GM19452 (cell line): ENCODE results near the gene REEP6.
"Not testable (repeated sequence)": the region's sequence is repeated elsewhere in the genome, so short reads cannot be mapped to it uniquely, and the experiment has no call there.

ENCODE experiments used
- ATAC-seq: cut with Tn5 transposase; IDR thresholded peaks from one replicate; pipeline ENCODE4 v1.9.1; 2021; ENCODE audit not compliant: unreplicated experiment

Gene REEP6

DNA sequence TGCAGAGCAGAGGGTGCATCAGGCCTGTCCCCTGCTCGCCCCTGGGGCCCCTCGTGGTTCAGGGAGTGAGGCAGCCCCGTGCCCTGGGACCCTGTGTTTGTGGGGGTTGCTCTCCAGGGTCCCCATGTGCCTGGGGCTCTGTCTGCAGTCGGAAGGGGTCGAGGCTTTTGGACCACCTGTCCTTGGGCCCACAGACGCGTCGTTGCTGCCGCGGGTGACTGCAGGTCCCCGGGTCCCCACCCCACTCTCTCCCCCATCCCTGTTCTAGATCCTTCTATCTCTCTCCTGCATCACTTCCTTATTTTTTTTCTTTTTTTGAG, 2.7 kb upstream of the REEP6 start:
- ATAC-seq, result no peak

DNA sequence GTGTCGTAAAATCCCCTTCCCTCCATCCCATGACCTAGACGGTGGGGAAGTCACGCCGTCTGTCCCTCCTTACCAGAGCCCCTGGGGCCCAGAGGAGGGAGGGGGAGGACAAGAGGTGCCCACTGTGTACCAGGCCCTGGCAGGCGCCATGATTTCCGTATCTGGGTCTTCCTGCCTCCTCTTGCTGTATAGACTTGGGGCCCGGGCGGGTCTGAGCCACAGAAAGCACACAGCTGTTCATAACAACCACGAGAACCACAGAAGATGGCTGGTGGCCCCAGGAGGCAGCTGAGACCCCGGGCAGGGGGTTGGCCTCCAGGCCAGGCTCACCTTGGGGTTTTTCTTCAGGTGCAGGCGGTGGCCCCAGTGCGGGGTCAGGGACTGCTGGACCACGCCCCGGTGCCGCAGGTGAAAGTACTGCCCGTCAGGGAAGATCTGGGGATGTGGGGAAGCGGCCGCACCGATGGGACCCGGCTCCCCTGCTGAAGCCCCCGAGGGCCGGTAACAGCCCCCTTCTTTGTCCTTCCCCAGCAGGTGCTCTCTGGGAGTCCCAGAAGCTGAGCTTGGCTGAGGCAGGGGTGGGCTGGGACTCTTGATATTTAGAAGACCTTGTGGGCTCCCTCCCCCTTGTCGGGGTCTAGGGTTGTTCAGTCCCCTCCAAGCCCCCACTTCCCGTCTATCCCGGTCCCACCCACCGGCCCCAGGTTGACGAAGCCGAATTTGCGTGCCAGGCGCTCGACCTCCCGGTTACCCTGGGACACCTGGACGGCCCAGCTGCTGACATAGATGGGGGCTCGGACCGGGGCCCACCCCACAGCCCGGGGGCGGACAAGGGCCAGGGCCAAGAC, 1.3 kb upstream of the REEP6 start:
- ATAC-seq, result no peak

DNA sequence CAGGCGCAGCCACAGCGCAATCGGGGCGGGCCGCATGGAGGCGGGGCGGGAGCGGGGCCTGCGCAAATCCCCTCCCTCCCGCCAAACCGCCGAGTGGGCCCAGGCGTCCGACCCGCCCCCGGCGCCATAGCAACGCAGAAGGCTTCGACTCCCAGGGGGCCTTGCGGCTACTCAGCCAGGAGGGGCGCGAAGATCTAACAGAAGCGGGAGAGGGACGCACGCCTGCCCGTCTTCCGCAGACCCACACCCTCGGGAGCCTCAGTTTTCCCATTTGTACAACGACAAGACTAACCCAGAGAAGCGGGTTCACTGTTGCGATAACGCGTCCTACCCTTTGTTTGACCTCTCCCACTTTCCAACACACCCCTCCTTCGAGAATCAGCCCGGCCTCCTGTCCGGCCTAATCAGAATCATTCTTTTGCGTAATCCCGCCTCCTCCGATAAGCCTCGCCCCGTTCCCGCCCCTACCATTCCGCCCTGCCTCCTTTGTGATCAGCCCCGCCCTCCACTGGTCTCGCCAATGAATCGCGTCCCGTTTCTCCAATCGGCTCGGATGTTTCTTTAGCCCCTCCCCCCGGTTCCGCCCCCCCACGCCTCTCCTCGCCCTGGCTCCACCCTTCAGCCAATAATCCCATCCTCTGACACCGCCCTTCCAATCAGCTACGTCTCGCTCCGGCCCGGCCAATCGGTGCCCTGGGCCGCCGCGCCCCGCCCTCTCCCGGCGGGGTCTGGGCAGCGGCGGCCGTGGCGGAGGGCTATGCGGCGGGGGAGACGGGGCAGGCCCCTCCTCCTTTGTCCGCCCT, 469 bp upstream of the REEP6 start, which contains the start of gene PCSK4:
PCSK4 (minus strand) TSS at position 40 of the 803 bp plus-strand sequence; CDS start at position 36, 4 bp downstream.
- peak; percentile 73 for ATAC-seq

DNA sequence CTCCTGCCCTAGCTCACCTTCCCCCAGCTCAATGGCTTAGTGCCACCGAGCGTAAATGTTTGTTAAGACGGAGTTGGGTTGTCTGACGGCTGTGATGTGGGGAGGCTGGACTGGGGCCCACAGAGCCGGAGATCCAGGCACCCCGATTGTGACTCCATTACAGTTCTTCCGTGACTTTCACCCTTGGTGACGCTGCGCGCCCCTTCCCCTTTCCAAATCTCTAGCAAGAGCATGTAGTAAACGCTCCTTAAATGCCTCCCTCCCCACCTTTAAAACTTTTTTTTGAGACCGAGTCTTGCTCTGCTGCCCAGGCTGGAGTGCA, 829 bp downstream of the REEP6 start:
- ATAC-seq, result no peak

DNA sequence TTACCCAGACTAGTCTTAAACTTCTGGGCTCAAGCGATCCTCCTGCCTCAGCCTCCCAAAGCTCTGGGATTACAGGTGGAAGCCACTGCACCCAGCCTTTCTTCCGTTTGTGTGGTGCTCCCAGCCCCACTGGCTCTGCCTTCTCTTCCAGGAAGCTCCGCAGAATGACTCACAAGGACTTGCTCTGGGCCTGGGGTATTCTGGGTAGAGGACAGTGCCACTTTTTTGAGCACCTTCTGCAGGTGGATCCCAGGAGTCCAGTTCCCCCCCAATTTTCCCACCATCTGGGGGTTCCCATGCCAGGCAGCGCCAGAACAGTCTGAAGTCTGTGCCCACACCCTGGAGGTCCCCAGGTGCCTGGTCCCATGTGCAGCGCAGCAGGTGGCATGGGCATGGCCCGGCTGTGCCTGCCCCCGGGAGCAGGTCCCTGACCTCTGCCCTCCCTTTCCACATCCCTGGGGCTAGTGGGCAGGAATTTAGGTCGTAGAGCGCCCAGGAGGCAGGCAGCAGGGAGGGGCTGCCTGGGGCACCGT, 1.6 kb downstream of the REEP6 start:
- ATAC-seq, result no peak

DNA sequence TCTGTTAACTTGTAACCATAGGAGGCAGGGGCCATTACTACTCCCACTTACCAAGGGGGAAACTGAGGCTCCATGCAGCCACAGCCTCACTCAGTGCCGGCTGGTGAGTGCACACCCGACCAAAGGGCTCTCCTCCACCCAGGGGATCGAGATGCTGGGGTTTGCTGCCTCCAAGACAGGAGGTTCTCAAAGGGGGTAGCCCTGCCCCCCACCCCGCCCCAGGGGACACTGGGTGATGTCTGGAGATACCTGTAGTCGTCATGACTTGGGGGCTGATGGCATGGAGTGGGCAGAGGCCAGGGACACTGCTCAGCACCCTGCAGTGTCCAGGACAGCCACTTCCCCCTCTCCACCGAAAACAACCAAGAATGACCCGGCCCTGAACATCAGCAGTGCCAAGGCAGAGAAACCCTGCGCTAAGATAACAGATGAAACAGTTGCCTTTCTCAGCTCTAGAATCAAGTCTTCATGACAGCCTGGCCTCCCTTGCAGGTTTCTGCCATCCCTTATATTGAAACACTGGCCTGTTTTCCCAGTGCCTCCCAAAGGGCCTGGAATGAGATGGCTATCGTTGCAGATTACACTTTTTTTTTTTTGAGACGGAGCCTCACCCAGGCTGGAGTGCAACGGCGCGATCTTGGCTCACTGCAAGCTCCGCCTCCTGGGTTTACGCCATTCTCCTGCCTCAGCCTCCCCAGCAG, 3.3 kb downstream of the REEP6 start:
- ATAC-seq, result no peak

DNA sequence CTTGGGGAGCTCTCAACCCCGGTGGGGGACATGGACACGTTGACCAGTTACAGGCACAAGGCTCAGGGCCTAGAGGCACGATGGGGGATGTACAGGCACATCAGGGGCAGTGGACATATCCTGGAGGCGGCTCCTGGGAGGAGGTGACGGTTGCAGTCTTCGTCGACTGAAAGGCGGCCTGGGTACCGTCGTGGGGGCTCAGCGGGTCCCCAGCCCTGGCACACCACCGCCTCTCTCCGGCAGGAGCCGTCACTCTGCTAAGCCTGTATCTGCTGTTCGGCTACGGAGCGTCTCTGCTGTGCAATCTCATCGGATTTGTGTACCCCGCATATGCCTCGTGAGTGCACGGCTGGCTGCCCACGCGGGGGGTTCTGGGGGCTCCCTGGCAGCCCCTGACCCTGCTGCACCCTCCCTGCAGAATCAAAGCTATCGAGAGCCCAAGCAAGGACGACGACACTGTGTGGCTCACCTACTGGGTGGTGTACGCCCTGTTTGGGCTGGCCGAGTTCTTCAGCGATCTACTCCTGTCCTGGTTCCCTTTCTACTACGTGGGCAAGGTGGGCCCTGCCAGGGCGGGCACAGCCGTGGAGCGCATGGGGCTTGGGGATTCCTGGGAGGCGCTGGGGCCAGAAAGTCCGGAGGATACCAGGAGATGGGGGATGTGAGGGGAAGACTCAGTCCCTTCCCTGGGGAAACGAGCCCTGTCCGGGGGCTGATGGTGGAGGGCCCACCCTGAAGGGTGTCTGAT, 4.2 kb downstream of the REEP6 start:
- ATAC-seq, result no peak

DNA sequence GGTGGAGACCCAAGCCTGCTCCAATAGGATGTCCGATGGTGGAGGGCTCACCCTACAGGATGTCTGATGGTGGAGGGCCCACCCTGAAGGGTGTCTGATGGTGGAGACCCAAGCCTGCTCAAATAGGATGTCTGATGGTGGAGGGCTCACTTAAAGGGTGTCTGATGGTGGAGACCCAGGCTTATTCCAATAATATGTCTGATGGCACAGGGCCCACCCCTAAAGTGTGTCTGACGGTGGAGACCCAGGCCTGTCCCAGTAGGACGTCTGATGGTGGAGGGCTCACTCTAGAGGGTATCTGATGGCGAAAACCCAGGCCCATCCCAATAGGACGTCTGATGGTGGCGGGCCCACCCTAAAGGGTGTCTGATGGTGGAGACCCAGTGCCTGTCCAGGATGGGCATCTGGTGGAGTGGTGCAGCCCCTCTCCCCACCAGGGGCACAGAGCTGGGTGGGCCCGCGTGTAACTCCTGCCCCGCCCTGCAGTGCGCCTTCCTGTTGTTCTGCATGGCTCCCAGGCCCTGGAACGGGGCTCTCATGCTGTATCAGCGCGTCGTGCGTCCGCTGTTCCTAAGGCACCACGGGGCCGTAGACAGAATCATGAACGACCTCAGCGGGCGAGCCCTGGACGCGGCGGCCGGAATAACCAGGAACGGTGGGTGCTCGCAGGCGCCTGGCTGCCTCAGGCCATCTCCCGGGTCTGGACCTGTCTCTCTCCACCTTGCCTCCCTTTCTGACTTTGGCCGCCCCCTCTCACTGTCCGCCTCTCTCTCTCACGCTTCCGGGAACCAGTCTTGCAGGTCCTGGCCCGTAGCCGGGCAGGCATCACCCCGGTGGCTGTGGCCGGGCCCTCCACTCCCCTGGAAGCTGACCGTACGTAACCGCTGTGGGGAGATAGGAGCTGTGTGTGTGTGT, 5.1 kb downstream of the REEP6 start:
- no peak for ATAC-seq

DNA sequence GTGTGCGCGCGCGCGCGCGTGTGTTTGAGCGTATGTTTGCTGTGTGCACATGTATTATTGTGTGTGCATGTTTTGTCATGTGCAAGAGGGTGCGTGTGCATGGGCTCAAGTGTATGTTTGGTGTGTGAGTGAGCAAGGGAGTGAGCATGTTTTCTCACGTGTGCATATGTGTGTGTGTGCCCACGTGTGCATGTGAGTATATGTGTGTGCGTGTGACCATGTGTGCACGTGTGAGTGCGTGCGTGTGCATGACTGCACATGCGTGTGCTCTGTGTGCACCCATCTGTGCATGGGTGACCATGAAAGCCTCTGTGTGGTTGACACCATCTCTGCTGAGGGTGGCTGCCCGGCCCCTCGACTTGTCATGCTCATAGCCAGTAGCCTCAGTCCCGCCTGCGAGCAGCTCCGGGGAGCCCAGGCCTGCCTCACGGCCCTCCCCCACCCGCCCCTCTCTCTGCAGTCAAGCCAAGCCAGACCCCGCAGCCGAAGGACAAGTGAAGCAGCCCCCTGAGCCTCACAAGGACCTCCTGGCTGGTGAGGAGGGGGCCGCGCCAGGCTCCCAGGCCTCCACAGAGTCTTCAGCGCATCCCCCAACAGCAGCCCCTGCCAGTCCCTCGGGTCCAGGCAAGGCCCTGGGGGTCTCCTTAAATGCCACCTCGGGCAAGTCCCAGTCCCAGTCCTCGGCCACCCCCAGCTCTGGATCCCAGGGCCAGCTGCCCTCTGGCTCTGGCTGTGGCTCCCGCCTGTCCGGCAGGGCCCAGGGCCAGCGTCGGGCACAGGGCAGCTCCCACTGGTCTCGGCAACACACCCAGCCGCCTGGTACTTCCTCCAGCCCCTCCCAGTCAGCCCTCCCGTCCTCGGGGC, 6.0 kb downstream of the REEP6 start:
- no peak for ATAC-seq

DNA sequence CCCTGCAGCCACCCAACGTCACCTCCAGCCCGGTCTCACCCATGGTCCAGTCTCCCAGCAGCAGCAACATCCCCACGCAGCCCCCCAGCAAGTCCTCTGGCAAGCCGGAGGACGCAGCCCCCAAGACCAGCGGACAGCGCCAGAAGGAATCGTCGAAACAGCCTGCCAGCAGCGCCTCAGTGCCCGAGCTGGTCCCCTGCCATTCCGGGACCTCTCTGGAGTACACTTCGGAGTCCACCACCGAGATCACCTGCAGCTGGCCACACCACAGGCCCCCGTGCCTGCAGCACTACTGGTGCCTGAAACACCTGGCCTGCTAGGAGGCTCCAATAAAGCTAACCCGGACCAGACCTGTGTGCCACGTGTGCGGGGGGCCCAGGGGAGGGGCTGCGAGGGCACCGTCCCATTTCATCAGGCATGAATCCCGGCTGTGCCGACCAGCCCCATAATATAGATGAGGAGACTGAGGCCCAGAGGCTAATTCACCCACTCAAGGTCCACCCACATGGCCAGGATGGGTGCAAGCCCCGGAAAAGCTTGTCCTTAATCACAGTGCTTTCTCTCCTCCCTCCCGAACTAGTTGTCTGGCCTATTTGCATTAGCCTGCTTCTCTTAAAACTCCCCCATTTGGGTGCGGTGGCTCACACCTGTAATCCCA, 6.7 kb downstream of the REEP6 start:
- no peak for ATAC-seq

DNA sequence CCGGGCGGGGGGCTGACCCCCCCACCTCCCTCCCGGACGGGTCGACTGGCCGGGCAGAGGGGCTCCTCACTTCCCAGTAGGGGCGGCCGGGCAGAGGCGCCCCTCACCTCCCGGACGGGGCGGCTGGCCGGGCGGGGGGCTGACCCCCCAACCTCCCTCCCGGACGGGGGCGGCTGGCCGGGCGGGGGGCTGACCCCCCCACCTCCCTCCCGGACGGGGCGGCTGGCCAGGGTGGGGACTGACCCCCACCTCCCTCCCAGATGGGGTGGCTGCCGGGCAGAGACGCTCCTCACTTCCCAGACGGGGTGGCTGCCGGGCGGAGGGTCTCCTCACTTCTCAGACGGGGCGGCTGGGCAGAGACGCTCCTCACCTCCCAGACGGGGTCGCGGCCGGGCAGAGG, 8.2 kb downstream of the REEP6 start:
- not testable (repeated sequence) for ATAC-seq

DNA sequence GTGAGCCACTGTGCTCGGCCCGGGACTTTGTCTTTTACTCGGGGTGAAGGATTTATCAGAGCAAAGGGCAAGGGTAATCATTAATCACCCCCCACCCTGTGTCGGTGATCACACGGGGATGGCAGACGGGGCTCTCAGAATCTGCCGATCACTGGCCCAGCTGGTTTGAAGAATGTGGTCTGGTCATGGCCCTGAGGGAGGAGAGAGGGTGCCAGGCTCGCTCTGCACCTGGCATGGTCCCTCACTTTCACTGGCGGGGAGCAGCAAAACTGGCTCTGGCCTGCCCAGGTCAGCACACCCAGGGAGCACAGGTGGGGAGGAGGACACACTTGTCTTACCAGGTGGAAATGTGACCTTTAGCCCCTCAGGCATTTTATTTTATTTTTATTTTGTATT, 10.2 kb downstream of the REEP6 start:
- ATAC-seq, result no peak

DNA sequence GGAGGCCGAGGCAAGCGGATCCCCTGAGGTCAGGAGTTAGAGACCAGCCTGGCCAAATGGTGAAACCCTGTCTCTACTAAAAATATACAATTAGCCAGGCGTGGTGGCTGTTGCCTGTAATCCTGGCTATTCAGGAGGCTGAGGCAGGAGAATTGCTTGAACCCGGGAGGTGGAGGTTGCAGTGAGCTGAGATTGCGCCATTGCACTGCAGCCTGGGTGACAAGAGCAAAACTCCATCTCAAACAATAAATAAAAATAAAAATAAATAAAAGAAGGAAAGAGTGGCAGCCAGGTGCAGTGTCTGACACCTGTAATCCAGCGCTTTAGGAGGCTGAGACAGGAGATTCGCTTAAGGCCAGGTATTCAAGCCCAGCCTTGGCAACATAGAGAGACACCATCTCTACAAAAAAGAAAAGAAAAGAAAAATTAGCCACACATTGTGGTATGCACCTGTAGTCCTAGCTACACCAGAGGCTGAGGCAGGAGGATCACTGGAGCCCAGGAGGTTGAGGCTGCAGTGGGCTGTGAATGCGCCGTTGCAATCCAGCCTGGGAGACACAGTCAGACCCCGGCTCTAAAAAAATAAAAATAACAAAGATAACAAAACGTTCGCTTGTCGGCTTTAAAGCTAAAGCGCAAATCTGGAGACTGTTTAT, 11.6 kb downstream of the REEP6 start:
- no peak for ATAC-seq

DNA sequence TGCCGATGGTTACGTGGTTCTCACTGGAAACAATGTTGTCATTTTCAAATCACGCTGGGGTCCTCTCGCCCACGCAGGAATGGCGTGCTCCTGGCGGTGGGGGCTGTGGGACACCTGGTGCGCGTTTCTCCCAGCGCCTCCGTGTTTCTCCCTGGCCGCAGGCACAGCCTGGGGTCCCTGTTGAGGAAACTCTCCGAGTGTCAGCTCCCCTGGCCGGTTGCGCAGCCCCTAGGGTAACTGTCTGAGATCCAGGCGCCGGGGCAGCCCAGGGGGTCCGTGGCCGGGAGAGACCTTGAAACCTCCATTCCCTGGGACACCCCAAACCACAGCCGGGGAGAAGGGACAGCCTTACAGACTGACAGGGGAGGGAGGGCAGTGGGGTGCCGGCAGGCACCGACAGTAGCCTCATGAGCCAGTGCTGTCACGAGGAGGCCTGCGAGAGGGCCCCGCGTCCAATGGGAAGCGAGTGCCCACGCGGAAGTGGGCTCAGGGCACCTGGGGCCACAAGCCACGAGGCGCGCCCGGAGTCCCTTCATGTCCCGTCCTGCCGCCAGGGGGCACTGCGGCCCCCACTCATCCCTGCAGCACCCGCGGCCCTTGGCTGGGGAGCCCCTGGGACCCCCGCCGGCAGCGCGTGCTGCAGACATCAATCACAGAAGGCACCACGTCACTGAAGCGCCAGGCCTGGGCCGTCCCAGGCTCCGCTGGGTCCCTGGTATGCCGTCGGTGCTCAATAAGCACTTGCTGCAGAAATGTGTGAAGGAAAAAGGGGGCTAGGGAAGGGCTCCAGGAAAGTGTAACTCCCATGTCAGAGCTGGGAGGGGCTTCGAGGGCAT, 12.3 kb downstream of the REEP6 start:
- ATAC-seq, result no peak

DNA sequence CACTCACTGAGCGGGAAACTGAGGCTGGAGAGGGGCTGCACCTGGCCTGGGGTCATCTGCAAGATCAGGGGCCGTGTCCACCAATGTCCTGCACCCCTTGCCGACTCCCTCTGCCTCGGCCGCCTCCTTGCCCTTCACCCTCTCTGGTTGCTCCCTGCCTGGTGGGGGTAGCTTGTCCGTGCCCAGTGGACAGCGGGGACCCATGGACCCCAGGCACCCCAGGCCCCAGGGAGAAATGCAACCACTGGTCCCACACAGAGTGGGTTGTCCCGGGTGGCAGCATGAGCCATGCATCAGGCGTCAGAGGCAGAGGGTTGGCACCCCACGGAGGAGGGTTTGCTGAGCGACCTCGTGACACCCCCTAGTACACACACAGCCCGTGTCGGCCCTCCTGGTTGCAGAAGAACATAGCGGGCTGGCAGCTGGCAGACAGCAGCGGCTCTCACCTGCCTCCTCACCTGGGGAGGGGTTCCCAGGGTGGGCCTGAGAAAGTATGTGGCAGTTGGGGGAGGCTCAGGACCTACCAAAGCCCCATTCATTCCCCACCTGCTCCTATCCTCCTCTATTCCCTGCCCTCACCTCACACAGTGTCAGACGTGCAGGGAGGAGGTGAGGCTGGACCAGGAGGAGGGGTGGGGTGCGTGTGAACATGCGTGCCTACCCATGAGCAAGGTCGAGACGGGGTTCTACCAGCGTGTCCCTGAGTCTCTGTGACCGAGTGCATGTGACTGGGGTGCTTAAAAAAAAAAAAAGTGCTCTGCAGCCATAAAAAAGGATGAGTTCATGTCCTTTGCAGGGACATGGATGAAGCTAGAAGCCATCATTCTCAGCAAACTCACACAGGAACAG, 13.2 kb downstream of the REEP6 start:
- no peak for ATAC-seq

DNA sequence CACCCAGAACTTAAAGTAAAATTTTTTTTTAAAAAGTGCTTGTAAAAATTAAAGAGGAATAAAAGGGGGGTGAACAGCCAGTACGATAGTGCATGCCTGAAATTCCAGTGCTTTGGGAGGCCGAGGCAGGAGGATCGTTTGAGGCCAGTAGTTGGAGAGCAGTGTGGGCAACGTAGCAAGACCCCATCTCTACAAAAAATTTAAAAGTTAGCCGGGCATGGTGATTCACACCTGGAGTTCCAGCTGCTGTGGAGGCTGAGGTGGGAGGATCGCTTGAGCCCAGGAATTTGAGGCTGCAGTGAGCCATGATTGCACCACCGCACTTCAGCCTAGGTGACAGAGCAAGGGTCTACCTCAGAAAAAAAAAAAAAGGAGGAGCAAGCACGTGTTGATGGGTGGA, 14.0 kb downstream of the REEP6 start:
- ATAC-seq, result no peak
